Hematopoietic multipotent progenitor cell treated with erythropoietin and hydrocortisone succinate and interleukin-3 and kit ligand, for 15 days (in vitro differentiated cells): Measurements from ENCODE around the gene RNF40.
"Not testable (repeated sequence)": the region's sequence is repeated elsewhere in the genome, so short reads cannot be mapped to it uniquely, and the experiment has no call there.

ENCODE experiments used
- DNase-seq: peaks from one replicate; pipeline ENCODE4 v3.0.0-alpha.2; 2015; ENCODE audit warnings: low spot score

RNF40 gene

GRCh38 chr16:30782486-30783279 is 20.6 kb downstream of the RNF40 start:
- no peak for DNase-seq

- no peak for DNase-seq
These were observed 21.4 kb downstream of the RNF40 start for GRCh38 chr16:30783280-30784109.

GRCh38 chr16:30784215-30784614 is 22.1 kb downstream of the RNF40 start:
- DNase-seq, result no peak

- DNase-seq, result no peak
These were observed 23.3 kb downstream of the RNF40 start for GRCh38 chr16:30785126-30786106.

GRCh38 chr16:30786115-30786935 is 24.2 kb downstream of the RNF40 start:
- no peak for DNase-seq

- no peak for DNase-seq
These were observed 25.0 kb downstream of the RNF40 start, which contains the start of gene ZNF629 for GRCh38 chr16:30786936-30787612. ZNF629 (minus strand) TSS chr16:30787205; CDS start chr16:30784482, 2,723 bp downstream.

- DNase-seq, result no peak
These were observed 25.7 kb downstream of the RNF40 start for GRCh38 chr16:30787613-30788378.

GRCh38 chr16:30793508-30794069 is 31.5 kb downstream of the RNF40 start:
- no peak for DNase-seq

GRCh38 chr16:30794634-30795033 is 32.5 kb downstream of the RNF40 start:
- no peak for DNase-seq

- no peak for DNase-seq
These were observed 35.7 kb downstream of the RNF40 start for GRCh38 chr16:30797670-30798309.

- no peak for DNase-seq
These were observed 40.8 kb downstream of the RNF40 start for GRCh38 chr16:30802936-30803335.

- no peak for DNase-seq
These were observed 42.9 kb downstream of the RNF40 start for GRCh38 chr16:30805056-30805369.

- DNase-seq, result no peak
These were observed 43.4 kb downstream of the RNF40 start for GRCh38 chr16:30805370-30806169.

- DNase-seq, result no peak
These were observed 46.0 kb downstream of the RNF40 start for GRCh38 chr16:30808146-30808545.

GRCh38 chr16:30808890-30809426 is 46.8 kb downstream of the RNF40 start:
- DNase-seq, result not testable (repeated sequence)

GRCh38 chr16:30809675-30810074 is 47.6 kb downstream of the RNF40 start:
- not testable (repeated sequence) for DNase-seq

- DNase-seq, result no peak
These were observed 51.7 kb downstream of the RNF40 start for GRCh38 chr16:30813821-30814189.

GRCh38 chr16:30816769-30817168 is 54.6 kb downstream of the RNF40 start:
- no peak for DNase-seq
